Tibial nerve (tissue), 4 donors: ENCODE measurements around the gene GRM8. TPM values are rescaled to one million over a fixed set of nuclear protein-coding genes. Genes with fewer than 3 reads are reported as not detected.

Experiments used
- DNase-seq, 2 donors: peaks; one replicate each; pipeline ENCODE4 v3.0.0-alpha.2; 2019; ENCODE audit warnings: low spot score in 2 of 2
- H3K27ac ChIP-seq, 4 donors: fragments of 200-600 bp; sonication (generic) in 3 of 4; one replicate each; pipeline ENCODE4 v1.5.1; 2017 to 2019; ENCODE audit warnings: mild to moderate bottlenecking in 1 of 4
- H3K27me3 ChIP-seq, 2 donors: fragments of 200-600 bp; sonication (generic) in 1 of 2; one replicate each; pipeline versions ENCODE4 v1.5.1 to v1.6.0; 2017 to 2019
- H3K36me3 ChIP-seq, 3 donors: fragments of 200-600 bp; sonication (generic); one replicate each; pipeline ENCODE4 v1.5.1; 2018 to 2019
- H3K4me1 ChIP-seq, 4 donors: fragments of 200-600 bp; sonication (generic) in 3 of 4; one replicate each; pipeline ENCODE4 v1.5.1; 2017 to 2019
- H3K4me3 ChIP-seq, 4 donors: fragments of 200-600 bp; sonication (generic) in 3 of 4; one replicate each; pipeline ENCODE4 v1.5.1; 2017 to 2019; ENCODE audit warnings: mild to moderate bottlenecking in 1 of 4, moderate library complexity in 1 of 4
- H3K9me3 ChIP-seq, 4 donors: fragments of 200-600 bp; sonication (generic) in 3 of 4; one replicate each; pipeline ENCODE4 v1.5.1; 2017 to 2019
- EP300 ChIP-seq, 2 donors: sonication (generic); formaldehyde crosslinking; IDR thresholded peaks; one replicate each; pipeline ENCODE4 v1.6.1; 2017; ENCODE audit warnings: antibody characterized with exemption in 2 of 2, mild to moderate bottlenecking in 1 of 2
- POLR2A ChIP-seq, 2 donors: fragments of 450-650 bp; IDR thresholded peaks; one replicate each; pipeline ENCODE4 v1.6.1; 2017; ENCODE audit warnings: antibody characterized with exemption in 2 of 2, mild to moderate bottlenecking in 2 of 2, moderate library complexity in 2 of 2
- WGBS, 2 donors: methylation state at CpG; one replicate each; pipeline ENCODE4 v1.1.5; 2018; 5-methylcytosine and 5-hydroxymethylcytosine counted together
- total RNA-seq, 4 donors: library from RNA; depleted of rRNA; stranded (reverse); fragments of >200 nt; gene quantifications; one replicate each; pipeline ENCODE4 v1.1.0, GENCODE V29; 2016
- TF ChIP-seq, protein P1 (sequence below), 5 experiments: fragments of 200-600 bp in 3 of 5; fragments of 450-650 bp in 2 of 5; sonication (generic) in 3 of 5; IDR thresholded peaks; one replicate each; pipeline ENCODE4 v1.5.1; 2016 to 2019; ENCODE audit warnings: antibody characterized with exemption in 5 of 5, mild to moderate bottlenecking in 3 of 5, moderate library complexity in 2 of 5

Gene GRM8
- total RNA-seq, 4 donors from 2014 or later = 0.59 to 1.5 (median 1.1) TPM

GRCh38 chr7:126803060-126803665 is 449.6 kb downstream of the GRM8 start:
- DNase-seq = peak in 1 of 2 donors; percentile 45
- no peak overlapping the region for H3K4me3 ChIP-seq

DNA sequence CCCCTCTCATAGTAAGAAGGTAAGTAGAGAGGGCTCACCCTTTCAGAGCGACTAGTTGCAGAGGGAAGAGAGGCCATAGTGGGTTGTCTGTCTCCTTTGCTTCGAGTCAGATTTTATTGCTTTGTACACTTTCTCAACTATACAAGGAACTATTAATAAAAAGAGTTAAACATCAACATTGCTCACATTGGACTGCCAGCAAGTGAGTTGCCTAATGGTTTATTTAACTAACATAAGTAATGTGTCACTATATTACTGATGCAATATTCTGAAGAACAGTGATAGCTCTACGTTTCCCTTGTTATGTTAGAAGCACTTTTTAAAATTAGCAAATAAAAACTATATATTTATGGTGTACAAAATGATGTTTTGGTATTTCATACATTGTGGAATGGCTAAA is 451.0 kb downstream of the GRM8 start:
- no peak for TF ChIP-seq EP300 (IDR thresholded peaks at IDR 0.05)
- Histone ChIP-seq H3K4me1 (no peaks in the 10 kb centered on the region), H3K9me3 (peaks cover 0 to 8% (median 0%) of the 10 kb centered on the region in 4 donors), H3K27me3 (no peaks in the 10 kb centered on the region), H3K4me3 (no peak overlapping the region), H3K36me3 (no peaks in the 10 kb centered on the region), H3K27ac (no peak overlapping the region)
- DNase-seq = no peak
- WGBS, 2 donors = 79 to 80% methylated on average over 3 of the region's 3 CpGs

More at GRCh38 chr7:126803060-126803665, 449.6 kb downstream of the GRM8 start:
- no peaks in the 10 kb centered on the region for H3K36me3 ChIP-seq
- no peaks in the 10 kb centered on the region for H3K27me3 ChIP-seq
- no peak overlapping the region for H3K27ac ChIP-seq
- 20 to 23% methylated on average over 3 of the region's 3 CpGs for WGBS, 2 donors
- no peak for TF ChIP-seq EP300 (IDR thresholded peaks at IDR 0.05)
- TF ChIP-seq, protein P1, sequence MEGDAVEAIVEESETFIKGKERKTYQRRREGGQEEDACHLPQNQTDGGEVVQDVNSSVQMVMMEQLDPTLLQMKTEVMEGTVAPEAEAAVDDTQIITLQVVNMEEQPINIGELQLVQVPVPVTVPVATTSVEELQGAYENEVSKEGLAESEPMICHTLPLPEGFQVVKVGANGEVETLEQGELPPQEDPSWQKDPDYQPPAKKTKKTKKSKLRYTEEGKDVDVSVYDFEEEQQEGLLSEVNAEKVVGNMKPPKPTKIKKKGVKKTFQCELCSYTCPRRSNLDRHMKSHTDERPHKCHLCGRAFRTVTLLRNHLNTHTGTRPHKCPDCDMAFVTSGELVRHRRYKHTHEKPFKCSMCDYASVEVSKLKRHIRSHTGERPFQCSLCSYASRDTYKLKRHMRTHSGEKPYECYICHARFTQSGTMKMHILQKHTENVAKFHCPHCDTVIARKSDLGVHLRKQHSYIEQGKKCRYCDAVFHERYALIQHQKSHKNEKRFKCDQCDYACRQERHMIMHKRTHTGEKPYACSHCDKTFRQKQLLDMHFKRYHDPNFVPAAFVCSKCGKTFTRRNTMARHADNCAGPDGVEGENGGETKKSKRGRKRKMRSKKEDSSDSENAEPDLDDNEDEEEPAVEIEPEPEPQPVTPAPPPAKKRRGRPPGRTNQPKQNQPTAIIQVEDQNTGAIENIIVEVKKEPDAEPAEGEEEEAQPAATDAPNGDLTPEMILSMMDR (IDR thresholded peaks at IDR 0.05) = peak in 2 of 5 experiments; percentile 18 to 49
- no peaks in the 10 kb centered on the region for H3K4me1 ChIP-seq
- H3K9me3 ChIP-seq = peaks cover 0 to 9% (median 0%) of the 10 kb centered on the region in 4 donors

DNA sequence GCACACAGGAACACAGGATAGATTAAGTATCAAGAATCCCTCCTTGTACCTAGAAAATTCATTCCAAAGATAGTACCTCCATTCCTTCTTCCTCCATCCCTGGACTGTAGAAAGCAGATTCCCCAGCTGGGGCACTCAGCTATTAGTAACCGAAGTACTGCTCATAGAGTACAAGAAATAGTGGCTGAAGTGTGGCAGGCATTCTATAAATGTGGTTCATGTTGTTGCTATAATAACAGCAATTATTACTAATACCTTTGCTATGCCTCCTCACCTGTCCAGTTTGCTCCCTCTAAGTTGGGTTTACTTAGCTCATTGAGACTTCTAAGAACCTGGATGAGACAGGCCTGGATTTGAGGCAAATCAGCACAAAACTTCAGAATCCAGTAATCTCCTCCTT is 453.2 kb downstream of the GRM8 start:
- Histone ChIP-seq H3K27me3 (no peaks in the 10 kb centered on the region), H3K4me3 (no peak overlapping the region), H3K27ac (no peak overlapping the region), H3K9me3 (peaks cover 0 to 4% (median 0%) of the 10 kb centered on the region in 4 donors), H3K36me3 (no peaks in the 10 kb centered on the region), H3K4me1 (no peaks in the 10 kb centered on the region)
- no peak for TF ChIP-seq EP300 (IDR thresholded peaks at IDR 0.05)
- TF ChIP-seq, protein P1 (IDR thresholded peaks at IDR 0.05) = no peak
- TF ChIP-seq POLR2A (IDR thresholded peaks at IDR 0.05) = no peak
- WGBS, 2 donors = 88 to 100% methylated on average over 1 of the region's 1 CpG
- DNase-seq = no peak

DNA sequence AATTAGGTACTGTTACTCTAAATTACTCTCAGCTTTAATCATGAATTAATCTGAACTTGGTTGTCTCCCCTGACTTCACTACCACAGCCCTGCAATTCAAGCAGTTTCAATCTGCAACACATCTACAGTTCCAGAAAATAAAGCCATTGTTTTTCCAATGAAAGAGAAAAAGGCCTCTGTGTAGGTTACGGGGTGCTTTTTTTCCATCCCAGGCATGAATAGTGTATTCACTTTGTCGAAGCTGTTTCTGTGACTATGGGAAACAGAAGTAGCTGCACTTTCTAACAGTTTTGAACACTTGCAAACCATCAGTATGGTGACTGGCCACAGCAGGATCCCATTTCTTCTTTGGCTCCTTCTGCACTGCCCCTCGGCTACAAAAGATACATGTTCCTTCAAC is 460.2 kb downstream of the GRM8 start:
- H3K27ac ChIP-seq = peak overlapping the region in 2 of 4 donors; percentile 34 to 54
- H3K4me1 ChIP-seq = peaks cover 0 to 11% (median 0%) of the 10 kb centered on the region in 4 donors
- no peaks in the 10 kb centered on the region for H3K9me3 ChIP-seq
- TF ChIP-seq POLR2A (IDR thresholded peaks at IDR 0.05) (no peak), EP300 (IDR thresholded peaks at IDR 0.05) (no peak)
- TF ChIP-seq, protein P1 (IDR thresholded peaks at IDR 0.05) = no peak
- no peak for DNase-seq
- no peak overlapping the region for H3K4me3 ChIP-seq
- no peaks in the 10 kb centered on the region for H3K36me3 ChIP-seq
- no peaks in the 10 kb centered on the region for H3K27me3 ChIP-seq
- WGBS, 2 donors = 25 to 41% methylated on average over 3 of the region's 3 CpGs

DNA sequence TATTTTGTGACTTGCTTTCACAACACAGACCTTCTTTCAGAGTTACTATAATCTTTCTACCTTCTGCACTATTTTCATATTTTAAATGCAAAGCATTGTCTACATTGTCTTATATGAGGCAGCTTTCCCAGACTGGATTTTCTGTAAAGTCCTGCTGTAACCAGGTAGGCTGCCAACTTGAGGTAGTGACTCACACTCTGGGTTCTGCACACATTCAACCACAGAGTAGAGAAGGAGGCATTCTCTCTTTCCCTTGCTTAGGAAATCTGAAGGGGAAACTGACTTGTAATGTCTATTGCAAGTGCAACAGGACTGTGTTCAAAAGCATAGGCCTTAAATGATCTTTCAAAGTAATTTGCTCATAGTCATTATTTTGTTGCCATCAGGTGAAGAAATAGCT is 461.4 kb downstream of the GRM8 start:
- Histone ChIP-seq H3K27ac (no peak overlapping the region), H3K9me3 (no peaks in the 10 kb centered on the region), H3K4me3 (no peak overlapping the region), H3K4me1 (peaks cover 0 to 11% (median 0%) of the 10 kb centered on the region in 4 donors), H3K27me3 (no peaks in the 10 kb centered on the region), H3K36me3 (no peaks in the 10 kb centered on the region)
- TF ChIP-seq POLR2A (IDR thresholded peaks at IDR 0.05) (no peak), EP300 (IDR thresholded peaks at IDR 0.05) (no peak)
- TF ChIP-seq, protein P1 (IDR thresholded peaks at IDR 0.05) = no peak
- no peak for DNase-seq
